ENCODE results near the gene SHB. TPM values are rescaled to one million over a fixed set of nuclear protein-coding genes. Genes with fewer than 3 reads are reported as not detected.

Gene SHB
- total and polyA plus RNA-seq, 2 donors (not counting 1 experiment from before 2014, with no cell fraction given) = 9.9 to 13.9 TPM

DNA sequence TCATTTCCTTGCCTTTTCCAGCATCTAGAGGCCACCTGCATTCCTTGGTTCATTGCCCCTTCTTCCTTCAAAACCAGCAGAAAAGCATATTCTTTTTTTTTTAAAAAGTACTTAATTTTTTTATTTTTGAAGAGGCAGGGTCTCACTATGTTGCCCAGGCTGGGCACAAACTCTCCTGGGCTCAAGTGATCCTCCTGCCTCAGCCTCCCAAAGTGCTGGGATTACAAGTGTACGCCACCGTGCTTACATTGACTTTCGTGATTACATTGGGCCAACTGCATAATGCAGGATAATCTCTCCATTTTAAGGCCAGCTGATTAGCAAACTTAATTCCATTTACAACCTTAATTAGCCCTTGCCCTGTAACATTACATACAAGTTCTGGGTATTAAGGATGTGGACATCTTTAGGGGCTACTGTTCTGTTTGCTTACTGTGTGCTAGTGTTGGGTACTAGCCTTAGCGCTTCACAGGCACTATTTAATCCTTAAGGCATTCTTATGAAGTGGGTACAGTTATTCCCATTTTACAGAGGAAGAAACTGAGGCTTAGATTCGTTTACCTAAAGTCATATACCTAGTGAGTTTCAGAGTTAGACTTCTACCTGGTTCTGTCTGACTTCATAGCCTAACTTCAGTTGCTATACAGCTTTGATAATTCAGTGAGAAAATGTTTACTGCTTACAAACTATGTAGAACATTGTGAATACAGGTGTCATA is 198.8 kb downstream of the SHB start:
- H3K4me2 ChIP-seq (ENCODE audit: extremely low read depth, insufficient read depth, low read length) = no peak overlapping the region
- no peaks in the 10 kb centered on the region for H3K9me3 ChIP-seq (ENCODE audit: control insufficient read depth, insufficient read depth, low read depth, low read length)
- no peak overlapping the region for H3K9ac ChIP-seq (ENCODE audit: insufficient read depth, low read length)
- H3K79me2 ChIP-seq (ENCODE audit: control insufficient read depth, insufficient read depth, low read length) = no peaks in the 10 kb centered on the region
- TF ChIP-seq EZH2 (IDR thresholded peaks at IDR 0.05; ENCODE audit: low read length, missing control alignments) = no peak
- TF ChIP-seq, protein P1, sequence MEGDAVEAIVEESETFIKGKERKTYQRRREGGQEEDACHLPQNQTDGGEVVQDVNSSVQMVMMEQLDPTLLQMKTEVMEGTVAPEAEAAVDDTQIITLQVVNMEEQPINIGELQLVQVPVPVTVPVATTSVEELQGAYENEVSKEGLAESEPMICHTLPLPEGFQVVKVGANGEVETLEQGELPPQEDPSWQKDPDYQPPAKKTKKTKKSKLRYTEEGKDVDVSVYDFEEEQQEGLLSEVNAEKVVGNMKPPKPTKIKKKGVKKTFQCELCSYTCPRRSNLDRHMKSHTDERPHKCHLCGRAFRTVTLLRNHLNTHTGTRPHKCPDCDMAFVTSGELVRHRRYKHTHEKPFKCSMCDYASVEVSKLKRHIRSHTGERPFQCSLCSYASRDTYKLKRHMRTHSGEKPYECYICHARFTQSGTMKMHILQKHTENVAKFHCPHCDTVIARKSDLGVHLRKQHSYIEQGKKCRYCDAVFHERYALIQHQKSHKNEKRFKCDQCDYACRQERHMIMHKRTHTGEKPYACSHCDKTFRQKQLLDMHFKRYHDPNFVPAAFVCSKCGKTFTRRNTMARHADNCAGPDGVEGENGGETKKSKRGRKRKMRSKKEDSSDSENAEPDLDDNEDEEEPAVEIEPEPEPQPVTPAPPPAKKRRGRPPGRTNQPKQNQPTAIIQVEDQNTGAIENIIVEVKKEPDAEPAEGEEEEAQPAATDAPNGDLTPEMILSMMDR (conservative IDR thresholded peaks at IDR 0.05 in 1 of 2, IDR thresholded peaks at IDR 0.05 in 1 of 2; ENCODE audit: low read depth in 1 of 2, low read length in 2 of 2) = no peak
- H3K4me3 ChIP-seq (replicated peaks in 1 of 4; ENCODE audit: control extremely low read depth in 1 of 4, insufficient read depth in 1 of 4, low read depth in 3 of 4, low read length in 4 of 4) = no peak overlapping the region
- H2AFZ ChIP-seq (ENCODE audit: low read length) = no peak overlapping the region
- H3K36me3 ChIP-seq (ENCODE audit: control insufficient read depth, insufficient read depth, low read length) = no peaks in the 10 kb centered on the region
- H3K27ac ChIP-seq (ENCODE audit: insufficient read depth, low read length) = no peak overlapping the region
- no peaks in the 10 kb centered on the region for H3K4me1 ChIP-seq (ENCODE audit: control insufficient read depth, extremely low read depth, insufficient read depth, low read length)
- H4K20me1 ChIP-seq (ENCODE audit: control insufficient read depth, extremely low read depth, insufficient read depth, low read length) = no peaks in the 10 kb centered on the region
- no peaks in the 10 kb centered on the region for H3K27me3 ChIP-seq (ENCODE audit: control insufficient read depth, insufficient read depth, low read length)
- DNase-seq (ENCODE audit: low read depth in 2 of 2) = no peak

Other genes starting within 250 kb of the SHB start
- gene SLC25A51, start 165.1 kb downstream of the SHB start, total RNA-seq = 91.7 and 100 TPM in 2 replicates
- 39.3 and 41.6 TPM in 2 replicates for gene SLC25A51, start 165.1 kb downstream of the SHB start, polyA plus RNA-seq